ENCODE results near the gene CDH23. TPM values are rescaled to one million over a fixed set of nuclear protein-coding genes. Genes with fewer than 3 reads are reported as not detected.
A peak's percentile ranks its signal among the peaks of the same experiment; 100 is the strongest.

Gene CDH23
- total RNA-seq, 4 donors from 2014 or later, result 0.57 to 5.9 (median 1.0) TPM

GRCh38 chr10:71770255-71770654 lies 373.5 kb downstream of the CDH23 start:
- no peak for TF ChIP-seq CTCF (IDR thresholded peaks at IDR 0.05)
- TF ChIP-seq POLR2A (IDR thresholded peaks at IDR 0.05), result no peak
- intact Hi-C loops (cut with DNase I), result loop anchor here (5.0 kb wide), 2 partner anchors 43 to 58 kb away; no protein-coding TSS in a partner anchor
- peak overlapping the region in 3 of 4 donors; percentile 68 to 96 (median 75) for H3K4me3 ChIP-seq
- peak overlapping the region; percentile 91 to 99 (median 95) for H3K27ac ChIP-seq
- peaks cover 0 to 5% (median 0%) of the 10 kb centered on the region in 3 donors for H3K36me3 ChIP-seq
- H3K9me3 ChIP-seq, result no peaks in the 10 kb centered on the region
- DNase-seq, result no peak
- no peaks in the 10 kb centered on the region for H3K27me3 ChIP-seq
- 72% methylated on average over 3 of the region's 3 CpGs; no CpG with 5 or more reads in 1 of the 2 donors for WGBS, 2 donors
- H3K4me1 ChIP-seq, result peaks cover 72 to 99% (median 78%) of the 10 kb centered on the region in 3 donors

GRCh38 chr10:71770789-71771188 lies 374.1 kb downstream of the CDH23 start:
- DNase-seq, result no peak
- intact Hi-C loops (cut with DNase I), result loop anchor here (5.0 kb wide), 2 partner anchors 43 to 58 kb away; no protein-coding TSS in a partner anchor
- H3K36me3 ChIP-seq, result peaks cover 0 to 5% (median 0%) of the 10 kb centered on the region in 3 donors
- H3K27ac ChIP-seq, result peak overlapping the region; percentile 91 to 99 (median 95)
- no peaks in the 10 kb centered on the region for H3K27me3 ChIP-seq
- no peaks in the 10 kb centered on the region for H3K9me3 ChIP-seq
- TF ChIP-seq POLR2A (IDR thresholded peaks at IDR 0.05) (peak in 1 of 4 donors; percentile 22), CTCF (IDR thresholded peaks at IDR 0.05) (no peak)
- peak overlapping the region in 3 of 4 donors; percentile 68 to 96 (median 75) for H3K4me3 ChIP-seq
- H3K4me1 ChIP-seq, result peaks cover 67 to 99% (median 72%) of the 10 kb centered on the region in 3 donors
- 83% methylated on average over 1 of the region's 3 CpGs; no CpG with 5 or more reads in 1 of the 2 donors for WGBS, 2 donors

GRCh38 chr10:71771204-71771603 lies 374.5 kb downstream of the CDH23 start:
- intact Hi-C loops (cut with DNase I), result loop anchor here (5.0 kb wide), 2 partner anchors 44 to 59 kb away; no protein-coding TSS in a partner anchor
- Histone ChIP-seq H3K9me3 (no peaks in the 10 kb centered on the region), H3K27ac (peak overlapping the region; percentile 91 to 99 (median 95)), H3K36me3 (peaks cover 0 to 2% (median 0%) of the 10 kb centered on the region in 3 donors), H3K4me1 (peaks cover 63 to 99% (median 68%) of the 10 kb centered on the region in 3 donors), H3K27me3 (no peaks in the 10 kb centered on the region), H3K4me3 (peak overlapping the region; percentile 68 to 96 (median 82))
- DNase-seq, result no peak
- TF ChIP-seq POLR2A (IDR thresholded peaks at IDR 0.05) (no peak), CTCF (IDR thresholded peaks at IDR 0.05) (no peak)
- 52% methylated on average over 2 of the region's 2 CpGs; no CpG with 5 or more reads in 1 of the 2 donors for WGBS, 2 donors

DNA sequence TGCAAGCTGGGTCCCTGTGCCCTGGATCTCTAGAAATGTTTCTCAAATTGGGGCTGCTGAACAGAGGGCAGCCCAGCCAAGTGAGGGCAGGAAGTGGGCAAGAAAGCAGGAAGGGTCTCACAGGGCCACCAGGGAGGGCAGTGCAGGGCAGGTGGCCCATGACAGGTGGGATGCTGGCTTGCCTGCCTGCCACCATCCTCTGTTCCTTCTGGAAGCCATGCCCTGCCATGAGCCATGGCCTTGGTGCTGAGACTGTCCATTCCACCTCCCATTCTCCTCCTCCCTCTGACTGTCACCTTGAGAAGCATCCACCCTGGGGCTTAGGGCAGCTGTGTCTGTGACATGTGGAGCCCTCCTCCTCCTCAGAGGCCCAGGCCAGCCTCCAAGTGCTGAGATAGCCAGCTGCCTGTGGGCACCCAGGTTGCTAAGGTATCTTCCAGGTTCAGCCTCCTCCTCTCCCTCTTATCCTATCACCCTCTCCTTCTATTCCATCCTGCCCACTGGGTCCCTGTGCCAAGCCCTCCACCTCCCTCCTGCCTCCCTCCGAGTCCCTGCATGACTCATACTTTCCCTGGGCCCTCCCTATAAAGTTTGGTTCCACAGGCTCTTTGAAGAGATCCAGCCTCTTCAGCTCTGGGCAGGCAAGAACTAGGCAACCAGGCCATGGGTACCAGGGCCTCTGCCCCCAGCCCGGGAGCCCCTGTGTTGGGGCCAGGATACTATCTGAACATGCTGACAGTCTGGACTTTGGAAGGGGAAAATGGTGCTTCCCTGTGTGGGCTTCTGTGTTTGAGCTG lies 375.3 kb downstream of the CDH23 start:
- H3K27me3 ChIP-seq, result no peaks in the 10 kb centered on the region
- no peaks in the 10 kb centered on the region for H3K9me3 ChIP-seq
- no peaks in the 10 kb centered on the region for H3K36me3 ChIP-seq
- DNase-seq, result no peak
- H3K4me1 ChIP-seq, result peaks cover 59 to 91% (median 60%) of the 10 kb centered on the region in 3 donors
- TF ChIP-seq CTCF (IDR thresholded peaks at IDR 0.05), result no peak
- TF ChIP-seq POLR2A (IDR thresholded peaks at IDR 0.05), result peak in 3 of 4 donors; percentile 11 to 65 (median 59)
- peak overlapping the region; percentile 91 to 99 (median 95) for H3K27ac ChIP-seq
- intact Hi-C loops (cut with DNase I), result loop anchor here (5.0 kb wide), 2 partner anchors 45 to 60 kb away; no protein-coding TSS in a partner anchor
- peak overlapping the region; percentile 68 to 96 (median 82) for H3K4me3 ChIP-seq
- WGBS, 2 donors, result 0 to 29% methylated on average over 1 to 2 of the region's 2 CpGs

DNA sequence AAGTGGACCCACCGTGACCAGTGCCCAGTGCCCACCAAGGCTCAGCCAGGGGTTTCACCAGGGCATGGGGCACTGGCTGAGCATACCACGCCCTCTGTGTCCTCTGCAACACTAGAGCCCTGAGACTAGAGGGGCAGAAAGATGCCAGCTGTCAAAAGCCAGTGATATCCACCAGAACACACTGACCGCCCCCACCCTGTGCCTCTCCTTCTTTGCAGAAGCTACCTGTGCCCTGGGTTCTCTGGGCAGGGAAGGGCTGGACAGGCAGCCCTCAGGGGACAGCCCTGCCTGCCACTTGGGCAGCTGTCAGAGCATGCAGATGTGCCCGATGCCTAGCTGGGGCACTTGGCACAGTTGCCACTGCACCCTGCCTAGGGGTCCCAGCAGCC lies 376.1 kb downstream of the CDH23 start:
- intact Hi-C loops (cut with DNase I), result loop anchor here (5.0 kb wide), 2 partner anchors 46 to 61 kb away; no protein-coding TSS in a partner anchor
- Histone ChIP-seq H3K27me3 (no peaks in the 10 kb centered on the region), H3K36me3 (no peaks in the 10 kb centered on the region), H3K27ac (peak overlapping the region; percentile 91 to 99 (median 95)), H3K4me3 (peak overlapping the region; percentile 68 to 96 (median 82)), H3K9me3 (no peaks in the 10 kb centered on the region), H3K4me1 (peaks cover 50 to 83% (median 52%) of the 10 kb centered on the region in 3 donors)
- WGBS, 2 donors, result 8% methylated on average over 2 of the region's 4 CpGs; no CpG with 5 or more reads in 1 of the 2 donors
- TF ChIP-seq CTCF (IDR thresholded peaks at IDR 0.05) (no peak), POLR2A (IDR thresholded peaks at IDR 0.05) (no peak)
- no peak for DNase-seq
